HG02943 (cell line): ENCODE results near the gene PPP2R2C.

Source experiments
- ATAC-seq: cut with Tn5 transposase; IDR thresholded peaks from one replicate; pipeline ENCODE4 v1.9.1; 2021; ENCODE audit warnings: mild to moderate bottlenecking, low read depth, moderate library complexity; ENCODE audit not compliant: unreplicated experiment

Gene PPP2R2C

DNA sequence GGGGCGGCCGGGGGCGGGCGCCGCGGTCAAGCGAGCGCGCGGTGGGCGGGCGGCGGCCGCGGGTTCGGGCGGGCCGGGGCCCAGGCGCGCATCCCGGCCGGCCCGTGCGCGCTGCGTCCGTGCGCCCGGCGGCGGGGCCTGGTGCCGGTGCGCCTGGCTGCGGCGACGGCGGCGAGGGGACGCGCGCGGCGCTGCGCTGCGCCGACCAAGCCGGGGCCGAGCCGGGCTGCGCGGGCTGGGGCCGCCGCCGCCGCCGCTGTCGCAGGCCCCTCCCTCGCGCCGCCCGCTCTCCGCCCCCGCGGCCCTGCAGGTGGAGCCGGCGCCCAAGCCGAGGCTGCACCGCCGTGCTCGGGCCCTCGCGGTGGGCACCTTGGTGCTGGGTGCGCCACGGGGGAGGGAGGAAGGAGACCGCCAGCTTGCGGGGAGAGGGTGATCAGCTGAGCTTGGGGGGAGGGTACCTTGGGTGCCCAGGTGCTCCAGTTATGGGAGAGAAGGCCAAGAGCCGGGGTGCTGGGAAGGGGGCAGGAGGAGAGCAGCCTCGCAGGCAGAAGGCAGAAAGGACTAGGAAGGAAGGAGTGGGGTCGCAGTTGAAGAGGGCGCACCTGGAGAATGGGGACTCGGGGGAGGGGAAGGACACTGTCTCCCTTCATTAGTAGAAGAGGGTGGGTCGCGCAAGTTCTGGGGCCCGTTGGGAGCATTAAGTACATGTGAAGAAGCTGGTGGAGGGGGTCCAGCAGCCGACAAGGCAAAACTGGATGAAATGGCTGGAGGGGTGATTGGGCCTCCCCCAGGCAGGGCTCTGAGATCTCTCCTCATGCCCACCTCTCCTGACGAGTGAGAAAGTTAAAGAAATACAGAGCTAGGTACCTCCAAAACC, at the start of gene PPP2R2C:
Gene PPP2R2C (minus strand): TSS at position 228 of the 877 bp plus-strand sequence. CDS start 385 bp downstream, outside the sequence.
- no peak for ATAC-seq

DNA sequence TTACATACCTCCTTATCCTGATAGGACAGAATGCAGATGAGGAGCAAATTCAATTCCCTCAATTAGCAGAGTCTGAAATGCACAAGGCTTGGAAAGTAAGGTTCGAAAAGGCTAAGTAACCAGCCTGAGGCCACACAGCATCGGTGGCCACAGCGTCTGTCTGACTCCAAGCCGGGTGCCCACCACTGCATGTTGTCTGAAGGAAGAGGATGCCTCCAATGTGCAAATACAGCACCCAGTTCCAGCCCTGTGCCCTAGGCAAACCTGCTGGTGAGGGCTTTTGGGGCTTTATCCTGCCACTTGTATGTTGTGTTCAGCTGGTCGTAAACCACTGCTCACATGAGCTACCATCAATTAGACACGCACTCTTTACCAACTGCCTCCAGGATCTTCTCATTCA, 48.6 kb upstream of the PPP2R2C start:
- ATAC-seq: no peak

DNA sequence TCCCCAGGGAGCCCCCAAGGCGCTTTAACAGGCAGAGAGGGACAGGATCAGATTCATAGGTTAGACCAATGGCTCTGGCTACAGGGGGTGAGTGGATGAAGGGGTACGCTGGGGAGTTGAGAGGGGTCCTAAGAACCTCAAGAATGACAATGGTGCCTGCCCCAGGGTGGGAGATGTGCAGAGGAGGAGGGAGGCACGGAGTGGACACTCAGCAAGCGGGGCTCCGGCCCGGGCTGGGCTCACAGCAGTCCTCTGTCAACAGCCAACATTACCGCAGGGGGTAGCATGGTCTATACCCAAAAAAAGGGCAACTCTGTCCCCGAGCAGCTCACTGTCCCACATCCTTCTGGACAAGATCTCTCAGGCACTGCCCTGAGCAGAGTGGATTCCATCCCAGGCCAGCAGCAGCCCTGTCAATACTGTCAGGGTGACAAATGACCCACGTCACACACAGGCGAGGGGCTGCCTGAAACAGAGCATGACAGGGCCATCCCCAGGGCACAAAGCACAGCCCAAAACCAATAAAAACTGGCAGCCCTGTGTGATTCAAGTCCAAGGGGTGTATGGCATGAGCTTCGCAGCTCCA, 47.7 kb upstream of the PPP2R2C start:
- no peak for ATAC-seq

GRCh38 chr4:6517171-6517570, 44.8 kb upstream of the PPP2R2C start:
- ATAC-seq: no peak

- ATAC-seq: no peak
These were observed 44.3 kb upstream of the PPP2R2C start for GRCh38 chr4:6516762-6517161.

GRCh38 chr4:6516281-6516680, 43.9 kb upstream of the PPP2R2C start:
- ATAC-seq: no peak

- no peak for ATAC-seq
These were observed 41.3 kb upstream of the PPP2R2C start for GRCh38 chr4:6513678-6514077.

DNA sequence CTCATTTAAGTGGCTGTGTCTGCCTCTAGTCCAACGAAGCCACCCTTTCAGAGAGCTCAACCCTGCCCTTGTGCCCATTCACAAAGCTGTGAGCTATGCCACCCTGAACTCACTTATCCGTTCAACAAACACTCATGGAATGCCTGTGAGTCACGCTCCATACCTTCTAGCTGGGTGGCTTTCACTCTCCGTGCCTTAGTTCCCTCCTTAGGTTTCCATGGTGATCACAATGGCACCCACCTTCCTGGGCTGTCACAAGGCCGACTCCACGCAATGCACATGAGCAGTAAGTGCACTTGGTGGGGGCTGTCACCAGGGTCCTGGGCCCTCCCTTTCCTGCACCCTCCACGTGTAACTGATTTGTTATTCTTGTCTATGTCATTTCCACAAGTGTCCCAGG, 37.2 kb upstream of the PPP2R2C start:
- no peak for ATAC-seq

- ATAC-seq: no peak
These were observed 34.9 kb upstream of the PPP2R2C start for GRCh38 chr4:6507345-6507744.

DNA sequence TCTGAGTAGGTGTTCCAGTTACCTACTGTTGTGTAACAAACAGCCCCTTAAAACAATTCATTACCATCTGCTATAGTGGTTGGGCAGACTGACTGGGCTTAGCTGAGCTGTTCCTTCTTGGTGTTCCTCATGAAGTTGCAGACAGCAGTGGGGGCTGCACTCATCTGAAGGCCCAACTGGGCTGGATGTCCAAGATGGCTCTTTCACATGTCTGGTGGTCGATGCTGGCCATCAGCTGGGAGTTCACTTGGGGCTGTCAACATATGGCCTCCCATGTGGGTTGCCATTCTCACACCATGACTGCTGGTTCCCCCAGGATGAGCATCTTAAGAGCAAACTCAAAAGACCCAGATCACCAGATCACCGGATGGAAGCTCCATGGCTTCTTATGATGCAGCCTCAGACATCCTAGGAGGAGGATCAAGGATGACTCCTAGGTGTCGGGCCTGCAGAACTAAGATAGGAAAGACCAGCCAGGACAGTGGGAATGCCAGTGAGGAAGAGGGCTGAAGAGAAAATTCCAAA, 34.3 kb upstream of the PPP2R2C start:
- no peak for ATAC-seq

DNA sequence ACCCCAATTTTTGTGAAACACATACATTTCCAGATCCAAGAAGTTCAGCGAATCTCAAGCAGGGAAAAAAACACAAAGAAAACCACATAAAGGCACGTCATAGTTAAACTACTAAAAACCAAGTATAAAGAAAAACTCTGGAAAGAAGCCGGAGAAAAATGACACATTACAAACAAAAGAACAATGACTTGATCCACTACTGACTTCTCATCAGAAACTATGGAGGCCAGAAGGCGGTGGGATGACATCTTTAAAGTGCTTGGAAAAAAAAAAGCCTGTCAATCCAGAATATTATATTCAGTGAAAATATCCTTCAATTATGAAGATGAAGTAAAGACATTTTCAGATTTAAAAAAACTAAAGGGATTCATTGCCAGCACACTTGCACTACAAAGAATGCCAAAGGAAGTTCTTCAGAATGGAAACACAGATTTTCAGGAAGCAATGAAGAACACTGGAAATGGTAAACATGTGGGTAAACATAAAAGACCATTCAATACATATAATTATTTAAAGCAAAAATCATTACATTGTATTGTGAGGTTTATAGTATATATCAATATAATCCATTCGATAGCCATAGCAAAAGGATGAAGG, 32.6 kb upstream of the PPP2R2C start:
- ATAC-seq: no peak

GRCh38 chr4:6502747-6503465, 30.5 kb upstream of the PPP2R2C start:
- ATAC-seq: no peak

DNA sequence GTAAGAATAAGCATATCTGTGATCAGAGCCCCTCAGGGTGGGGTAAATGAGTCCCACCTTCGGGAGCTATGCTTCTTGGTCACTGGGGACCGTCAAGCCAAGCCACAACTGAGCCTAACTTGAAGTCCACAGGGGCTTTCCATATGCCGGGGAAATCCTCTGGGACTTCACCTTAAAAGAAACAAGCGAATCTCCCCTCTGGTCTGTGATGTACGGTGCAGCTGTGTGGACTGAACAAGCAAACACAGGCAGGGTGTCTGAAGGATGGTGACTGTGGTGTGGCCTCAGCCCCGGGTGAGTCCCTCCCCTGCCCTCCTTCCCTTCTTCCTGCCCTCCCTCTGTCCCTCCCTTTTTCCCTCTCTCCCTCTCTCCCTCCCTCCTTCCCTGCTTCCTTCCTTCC, 29.7 kb upstream of the PPP2R2C start:
- no peak for ATAC-seq

DNA sequence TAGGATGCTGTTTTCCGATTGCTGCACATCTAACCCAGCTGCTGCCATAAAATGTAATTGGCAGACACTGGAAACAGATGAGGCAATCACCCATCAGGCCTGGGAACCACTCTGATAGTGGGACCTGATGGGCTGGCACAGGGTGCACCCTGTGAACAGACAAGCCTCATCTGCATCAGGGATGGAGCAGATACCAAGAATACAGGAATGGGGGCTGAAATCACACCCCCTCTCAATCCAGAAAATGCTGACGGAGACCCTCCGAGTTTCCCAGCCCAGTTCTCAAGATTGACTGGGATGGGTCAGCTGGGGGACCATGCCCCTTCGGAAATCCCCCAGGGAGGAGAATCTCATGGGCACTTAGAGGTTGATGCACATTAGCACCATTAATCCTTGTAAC, 28.8 kb upstream of the PPP2R2C start:
- ATAC-seq: no peak

DNA sequence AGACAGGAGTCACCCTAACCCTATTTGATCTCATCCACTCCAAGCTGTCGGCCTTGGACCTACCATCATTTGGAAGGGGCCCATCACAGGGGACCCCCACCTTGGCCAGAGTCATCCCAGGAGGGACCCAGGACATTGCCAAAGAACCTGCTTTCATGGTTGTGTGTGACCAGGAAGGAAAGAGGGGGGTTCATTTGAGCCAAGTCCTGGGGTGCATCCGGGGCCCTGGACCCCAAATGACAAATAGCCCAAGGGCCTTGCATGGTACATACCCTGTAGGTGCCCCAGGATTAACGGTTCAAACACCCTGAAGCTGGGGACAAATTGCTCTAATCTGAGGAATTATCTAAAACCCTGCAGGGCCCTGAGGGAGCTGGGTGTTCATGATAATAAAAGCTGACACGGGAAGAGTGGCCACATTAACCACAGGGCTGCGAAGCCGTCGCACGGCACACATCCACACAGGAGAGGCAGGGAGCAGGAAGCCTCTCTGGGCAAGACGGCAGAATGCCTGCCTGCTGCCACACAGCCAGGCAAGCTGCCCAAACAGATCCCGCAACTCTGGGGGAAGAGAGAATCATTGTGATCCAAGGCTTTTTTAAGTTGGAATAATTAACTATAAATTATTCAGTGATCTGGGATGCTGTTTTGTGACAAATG, 28.2 kb upstream of the PPP2R2C start:
- no peak for ATAC-seq

GRCh38 chr4:6499238-6499600, 26.8 kb upstream of the PPP2R2C start:
- ATAC-seq: no peak

GRCh38 chr4:6498511-6499237, 26.3 kb upstream of the PPP2R2C start:
- no peak for ATAC-seq

DNA sequence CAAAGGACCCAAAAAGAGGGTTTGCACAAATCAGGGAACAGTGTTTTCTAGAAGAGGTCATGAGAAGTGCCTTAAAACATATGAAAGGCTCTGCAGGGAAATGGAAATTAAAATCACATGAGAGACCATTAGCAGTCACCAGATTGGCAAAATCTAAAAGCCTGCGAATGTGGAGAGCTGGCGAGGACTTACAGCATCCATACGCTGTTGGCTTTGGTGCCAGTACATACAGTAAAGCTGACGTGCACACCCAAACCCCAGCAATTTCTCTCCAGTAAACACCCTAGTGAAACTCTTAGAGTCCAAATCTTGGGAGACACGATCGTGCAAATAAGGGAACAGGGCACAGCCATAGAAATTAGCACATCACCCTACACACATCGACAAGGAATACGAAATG, 25.4 kb upstream of the PPP2R2C start:
- no peak for ATAC-seq

DNA sequence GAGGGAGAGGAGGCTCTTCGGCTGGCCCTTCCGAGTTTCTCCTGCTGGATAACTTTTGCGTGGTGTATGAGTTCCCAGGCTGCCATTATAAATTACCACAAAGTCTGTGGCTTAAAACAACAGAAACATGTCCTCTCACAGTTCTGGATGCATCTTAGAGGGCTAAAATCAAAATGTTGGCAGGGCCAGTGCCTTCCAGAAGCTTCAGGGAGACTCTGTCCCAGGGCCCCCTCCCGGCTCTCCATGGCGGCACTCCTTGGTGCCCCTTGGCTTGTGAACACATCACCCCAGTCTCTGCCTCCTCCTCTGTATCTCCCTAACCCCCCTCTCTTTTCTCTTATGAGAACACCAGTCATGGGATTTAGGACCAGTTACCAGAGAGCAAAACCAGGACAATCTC, 23.3 kb upstream of the PPP2R2C start:
- no peak for ATAC-seq

GRCh38 chr4:6495296-6495590, 22.8 kb upstream of the PPP2R2C start:
- ATAC-seq: no peak
